ENCODE measurements around the gene SYNDIG1.

- no peak for TF ChIP-seq CTCF (IDR thresholded peaks at IDR 0.05)
- no peak for TF ChIP-seq POLR2A (IDR thresholded peaks at IDR 0.05)
- no peak for TF ChIP-seq POLR2AphosphoS5 (IDR thresholded peaks at IDR 0.05)
Observed at GRCh38 chr20:24604966-24605665, 135.7 kb downstream of the SYNDIG1 start.

All from transverse colon (tissue), 4 donors.